ENCODE measurements around the gene AGAP3.

The AGAP3 gene

DNA sequence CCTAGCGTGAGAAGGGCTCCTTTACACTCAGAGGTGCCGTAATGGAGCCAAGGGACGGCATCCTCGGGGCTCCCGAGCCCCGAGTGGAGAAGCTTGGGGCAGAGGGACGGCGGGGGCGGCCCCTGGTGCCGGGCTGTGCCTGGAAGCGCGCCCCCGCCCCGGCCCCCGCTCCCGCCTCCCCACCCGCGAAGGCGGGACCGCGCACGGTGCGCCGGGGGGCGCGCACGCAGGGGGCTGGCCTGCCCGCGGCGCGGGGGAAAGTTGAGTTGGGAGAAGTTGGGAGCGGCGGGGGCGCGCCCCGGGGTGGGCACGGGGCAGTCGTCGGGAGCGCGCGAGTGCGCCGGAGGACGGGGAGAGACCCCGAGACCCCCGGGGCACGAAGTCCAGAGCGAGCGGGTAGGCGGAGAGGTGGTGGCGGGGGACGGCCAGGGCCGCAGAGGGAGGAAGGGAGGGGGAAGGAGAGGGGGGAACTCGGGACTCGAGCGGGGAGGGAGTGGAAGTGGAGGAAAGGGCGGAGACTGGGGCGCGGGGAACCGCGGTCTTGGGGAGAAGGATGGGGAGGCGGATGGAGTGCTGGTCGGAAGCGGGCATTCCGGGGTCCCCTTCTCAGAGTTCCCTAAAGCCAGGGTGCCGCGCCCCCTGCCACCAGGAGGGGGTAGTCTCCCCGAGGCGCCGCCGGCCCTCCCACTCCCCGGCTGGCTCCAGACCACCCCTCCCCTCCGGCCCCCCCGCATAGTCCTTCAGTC is 26.7 kb upstream of the AGAP3 start, which contains the start of gene SLC4A2:
Gene SLC4A2 (plus strand): TSS at position 223 of the 746 bp plus-strand sequence. CDS start 2,399 bp downstream, outside the sequence.
- H3K14ac ChIP-seq (ENCODE audit: low read length): peak within 1 kb of the TSS; percentile 91
- H2BK120ac ChIP-seq (ENCODE audit: insufficient read depth, low read length, poor library complexity): peak within 1 kb of the TSS; percentile 82
- H3K27me3 ChIP-seq (ENCODE audit: insufficient read depth, low read length): no peaks in the 10 kb centered on the region
- peaks cover 47% of the 10 kb centered on the region for H3K79me1 ChIP-seq (ENCODE audit: low read length)
- H3K4me3 ChIP-seq (ENCODE audit: low read depth, low read length): peak within 1 kb of the TSS; percentile 79
- H3K9ac ChIP-seq (ENCODE audit: low read length): peak within 1 kb of the TSS; percentile 84
- peak within 1 kb of the TSS; percentile 82 for H4K12ac ChIP-seq (ENCODE audit: low read depth, low read length)
- peaks cover 50% of the 10 kb centered on the region in 2 experiments for H3K4me1 ChIP-seq (ENCODE audit: control insufficient read depth in 1 of 2, insufficient read depth in 2 of 2, low read length in 2 of 2)
- peak; percentile 41 to 82 for DNase-seq
- H2AFZ ChIP-seq (ENCODE audit: insufficient read depth, low read length, poor library complexity): peak within 1 kb of the TSS; percentile 82
- H4K91ac ChIP-seq (ENCODE audit: low read depth, low read length): peak within 1 kb of the TSS; percentile 89
- H3K4me2 ChIP-seq (ENCODE audit: low read length): peak within 1 kb of the TSS; percentile 95
- H4K8ac ChIP-seq (ENCODE audit: low read depth, low read length): peak within 1 kb of the TSS; percentile 95
- H3K18ac ChIP-seq (ENCODE audit: low read length): peak within 1 kb of the TSS; percentile 93
- H3K9me3 ChIP-seq (ENCODE audit: insufficient read depth, low read depth, low read length): no peaks in the 10 kb centered on the region
- H2BK5ac ChIP-seq (ENCODE audit: low read depth, low read length, poor library complexity): peak within 1 kb of the TSS; percentile 89
- peak within 1 kb of the TSS; percentile 30 for H2BK12ac ChIP-seq (ENCODE audit: low read length)
- peak within 1 kb of the TSS; percentile 85 for H3K4ac ChIP-seq (ENCODE audit: low read depth, low read length)
- peaks cover 26% of the 10 kb centered on the region for H3K79me2 ChIP-seq (ENCODE audit: control insufficient read depth, insufficient read depth, low read length, poor library complexity)
- no peak within 1 kb of the TSS for H3K23ac ChIP-seq (ENCODE audit: low read length)
- no CpG with 5 or more reads among the region's 75 CpGs for WGBS (ENCODE audit: extremely low coverage, insufficient coverage, insufficient read length)
- peak within 1 kb of the TSS; percentile 82 for H2AK5ac ChIP-seq (ENCODE audit: low read length)
- H3K27ac ChIP-seq (ENCODE audit: low read depth, low read length): peak within 1 kb of the TSS; percentile 84
- H3K36me3 ChIP-seq (ENCODE audit: control insufficient read depth in 1 of 2, insufficient read depth in 2 of 2, low read length in 2 of 2): peaks cover 9 to 12% of the 10 kb centered on the region in 2 experiments

DNA sequence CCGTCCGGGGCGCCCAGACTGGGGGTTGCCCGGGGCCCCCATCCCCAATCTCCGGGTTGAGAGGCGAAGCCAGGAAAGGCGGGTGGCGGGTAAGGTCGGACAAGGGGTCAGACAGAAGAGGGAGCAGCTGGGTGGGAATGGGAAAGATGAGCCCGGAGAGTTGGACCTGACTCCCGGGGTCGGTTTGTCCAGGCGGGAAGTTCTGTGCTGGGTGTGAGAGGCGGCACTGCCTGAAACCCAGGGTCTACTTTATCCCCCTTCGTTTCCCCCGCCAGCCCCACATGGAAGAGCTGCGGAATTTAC is 26.2 kb upstream of the AGAP3 start:
- no CpG with 5 or more reads among the region's 17 CpGs for WGBS (ENCODE audit: extremely low coverage, insufficient coverage, insufficient read length)
- Histone ChIP-seq H3K23ac (ENCODE audit: low read length) (no peak overlapping the region), H2AFZ (ENCODE audit: insufficient read depth, low read length, poor library complexity) (peak overlapping the region; percentile 45), H3K4me1 (ENCODE audit: control insufficient read depth in 1 of 2, insufficient read depth in 2 of 2, low read length in 2 of 2) (peaks cover 50% of the 10 kb centered on the region in 2 experiments), H3K18ac (ENCODE audit: low read length) (peak overlapping the region; percentile 50), H4K12ac (ENCODE audit: low read depth, low read length) (peak overlapping the region; percentile 61), H3K4ac (ENCODE audit: low read depth, low read length) (peak overlapping the region; percentile 66), H3K36me3 (ENCODE audit: control insufficient read depth in 1 of 2, insufficient read depth in 2 of 2, low read length in 2 of 2) (peaks cover 14 to 17% of the 10 kb centered on the region in 2 experiments), H3K14ac (ENCODE audit: low read length) (peak overlapping the region; percentile 81), H3K9ac (ENCODE audit: low read length) (peak overlapping the region; percentile 67), H4K8ac (ENCODE audit: low read depth, low read length) (peak overlapping the region; percentile 87), H2AK5ac (ENCODE audit: low read length) (peak overlapping the region; percentile 43), H3K27ac (ENCODE audit: low read depth, low read length) (peak overlapping the region; percentile 35), H3K27me3 (ENCODE audit: insufficient read depth, low read length) (no peaks in the 10 kb centered on the region), H3K4me3 (ENCODE audit: low read depth, low read length) (peak overlapping the region; percentile 79), H4K91ac (ENCODE audit: low read depth, low read length) (peak overlapping the region; percentile 87), H2BK120ac (ENCODE audit: insufficient read depth, low read length, poor library complexity) (peak overlapping the region; percentile 82), H2BK5ac (ENCODE audit: low read depth, low read length, poor library complexity) (peak overlapping the region; percentile 89), H3K79me1 (ENCODE audit: low read length) (peaks cover 47% of the 10 kb centered on the region), H3K4me2 (ENCODE audit: low read length) (peak overlapping the region; percentile 95), H2BK12ac (ENCODE audit: low read length) (peak overlapping the region; percentile 3), H3K79me2 (ENCODE audit: control insufficient read depth, insufficient read depth, low read length, poor library complexity) (peaks cover 26% of the 10 kb centered on the region), H3K9me3 (ENCODE audit: insufficient read depth, low read depth, low read length) (no peaks in the 10 kb centered on the region)
- no peak for DNase-seq

DNA sequence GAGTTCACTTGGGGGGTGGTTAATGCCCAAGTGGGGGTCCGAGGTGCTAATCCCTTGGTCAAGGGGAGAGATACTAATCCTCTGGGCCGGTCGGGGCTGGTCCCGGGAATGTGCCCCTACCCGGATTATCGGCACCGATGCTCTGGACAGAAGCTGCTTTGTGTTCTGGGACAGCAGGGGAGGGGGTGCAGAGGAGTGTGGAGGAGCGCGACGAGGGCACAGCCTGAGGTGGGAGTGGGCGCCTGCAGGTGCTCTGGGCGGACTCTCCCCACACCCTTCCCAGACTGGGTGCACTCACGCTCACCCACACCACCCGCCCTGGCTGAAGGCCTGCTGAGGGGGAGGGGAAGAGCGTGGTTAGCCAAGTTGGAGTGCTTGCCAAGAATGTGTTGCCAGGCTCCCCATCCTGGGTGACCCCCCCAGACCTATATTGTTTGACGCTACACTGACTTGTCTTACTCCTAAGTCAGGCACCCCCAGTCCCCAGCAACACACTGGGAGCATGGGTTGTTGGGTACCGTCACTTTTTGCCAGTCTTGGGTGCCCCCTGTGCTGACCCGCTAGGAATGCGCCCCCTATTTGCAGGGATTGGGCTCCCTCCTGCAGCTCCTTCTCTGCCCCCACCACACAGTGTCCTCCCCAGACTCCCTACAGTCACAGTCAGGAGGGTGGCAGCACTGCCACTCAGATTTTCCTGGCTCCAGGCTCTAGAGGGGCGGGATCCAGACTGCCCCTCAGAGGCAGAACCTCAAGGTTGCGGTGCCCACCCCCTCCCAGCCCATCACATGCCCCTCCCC is 25.7 kb upstream of the AGAP3 start:
- peaks cover 47% of the 10 kb centered on the region for H3K79me1 ChIP-seq (ENCODE audit: low read length)
- H3K27ac ChIP-seq (ENCODE audit: low read depth, low read length): peak overlapping the region; percentile 84
- peak overlapping the region; percentile 66 for H3K4ac ChIP-seq (ENCODE audit: low read depth, low read length)
- peaks cover 50% of the 10 kb centered on the region in 2 experiments for H3K4me1 ChIP-seq (ENCODE audit: control insufficient read depth in 1 of 2, insufficient read depth in 2 of 2, low read length in 2 of 2)
- peak overlapping the region; percentile 3 for H2BK12ac ChIP-seq (ENCODE audit: low read length)
- peak overlapping the region; percentile 87 for H4K91ac ChIP-seq (ENCODE audit: low read depth, low read length)
- peak overlapping the region; percentile 45 for H2AFZ ChIP-seq (ENCODE audit: insufficient read depth, low read length, poor library complexity)
- H3K4me2 ChIP-seq (ENCODE audit: low read length): peak overlapping the region; percentile 95
- peak overlapping the region; percentile 50 for H3K18ac ChIP-seq (ENCODE audit: low read length)
- peak overlapping the region; percentile 87 for H4K8ac ChIP-seq (ENCODE audit: low read depth, low read length)
- H2AK5ac ChIP-seq (ENCODE audit: low read length): peak overlapping the region; percentile 43
- H3K9ac ChIP-seq (ENCODE audit: low read length): peak overlapping the region; percentile 67
- H3K36me3 ChIP-seq (ENCODE audit: control insufficient read depth in 1 of 2, insufficient read depth in 2 of 2, low read length in 2 of 2): peaks cover 19 to 22% of the 10 kb centered on the region in 2 experiments
- H3K14ac ChIP-seq (ENCODE audit: low read length): peak overlapping the region; percentile 81
- peak overlapping the region; percentile 82 for H2BK120ac ChIP-seq (ENCODE audit: insufficient read depth, low read length, poor library complexity)
- H4K12ac ChIP-seq (ENCODE audit: low read depth, low read length): peak overlapping the region; percentile 61
- H3K23ac ChIP-seq (ENCODE audit: low read length): no peak overlapping the region
- H3K27me3 ChIP-seq (ENCODE audit: insufficient read depth, low read length): no peaks in the 10 kb centered on the region
- peaks cover 26% of the 10 kb centered on the region for H3K79me2 ChIP-seq (ENCODE audit: control insufficient read depth, insufficient read depth, low read length, poor library complexity)
- DNase-seq: no peak
- H2BK5ac ChIP-seq (ENCODE audit: low read depth, low read length, poor library complexity): peak overlapping the region; percentile 89
- H3K4me3 ChIP-seq (ENCODE audit: low read depth, low read length): peak overlapping the region; percentile 79
- WGBS (ENCODE audit: extremely low coverage, insufficient coverage, insufficient read length): no CpG with 5 or more reads among the region's 21 CpGs
- no peaks in the 10 kb centered on the region for H3K9me3 ChIP-seq (ENCODE audit: insufficient read depth, low read depth, low read length)

Data from trophoblast cell (in vitro differentiated cells and primary cell).